HG02840 (cell line): ENCODE measurements around the gene PNPLA1.

Experiments used
- ATAC-seq: cut with Tn5 transposase; IDR thresholded peaks from one replicate; pipeline ENCODE4 v1.9.1; 2021; ENCODE audit warnings: mild to moderate bottlenecking, moderate library complexity, moderate number of reproducible peaks; ENCODE audit not compliant: unreplicated experiment, low FRiP score

The PNPLA1 gene, protein sequence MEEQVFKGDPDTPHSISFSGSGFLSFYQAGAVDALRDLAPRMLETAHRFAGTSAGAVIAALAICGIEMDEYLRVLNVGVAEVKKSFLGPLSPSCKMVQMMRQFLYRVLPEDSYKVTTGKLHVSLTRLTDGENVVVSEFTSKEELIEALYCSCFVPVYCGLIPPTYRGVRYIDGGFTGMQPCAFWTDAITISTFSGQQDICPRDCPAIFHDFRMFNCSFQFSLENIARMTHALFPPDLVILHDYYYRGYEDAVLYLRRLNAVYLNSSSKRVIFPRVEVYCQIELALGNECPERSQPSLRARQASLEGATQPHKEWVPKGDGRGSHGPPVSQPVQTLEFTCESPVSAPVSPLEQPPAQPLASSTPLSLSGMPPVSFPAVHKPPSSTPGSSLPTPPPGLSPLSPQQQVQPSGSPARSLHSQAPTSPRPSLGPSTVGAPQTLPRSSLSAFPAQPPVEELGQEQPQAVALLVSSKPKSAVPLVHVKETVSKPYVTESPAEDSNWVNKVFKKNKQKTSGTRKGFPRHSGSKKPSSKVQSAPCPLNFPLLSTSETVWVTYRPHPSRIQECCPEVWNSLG

DNA sequence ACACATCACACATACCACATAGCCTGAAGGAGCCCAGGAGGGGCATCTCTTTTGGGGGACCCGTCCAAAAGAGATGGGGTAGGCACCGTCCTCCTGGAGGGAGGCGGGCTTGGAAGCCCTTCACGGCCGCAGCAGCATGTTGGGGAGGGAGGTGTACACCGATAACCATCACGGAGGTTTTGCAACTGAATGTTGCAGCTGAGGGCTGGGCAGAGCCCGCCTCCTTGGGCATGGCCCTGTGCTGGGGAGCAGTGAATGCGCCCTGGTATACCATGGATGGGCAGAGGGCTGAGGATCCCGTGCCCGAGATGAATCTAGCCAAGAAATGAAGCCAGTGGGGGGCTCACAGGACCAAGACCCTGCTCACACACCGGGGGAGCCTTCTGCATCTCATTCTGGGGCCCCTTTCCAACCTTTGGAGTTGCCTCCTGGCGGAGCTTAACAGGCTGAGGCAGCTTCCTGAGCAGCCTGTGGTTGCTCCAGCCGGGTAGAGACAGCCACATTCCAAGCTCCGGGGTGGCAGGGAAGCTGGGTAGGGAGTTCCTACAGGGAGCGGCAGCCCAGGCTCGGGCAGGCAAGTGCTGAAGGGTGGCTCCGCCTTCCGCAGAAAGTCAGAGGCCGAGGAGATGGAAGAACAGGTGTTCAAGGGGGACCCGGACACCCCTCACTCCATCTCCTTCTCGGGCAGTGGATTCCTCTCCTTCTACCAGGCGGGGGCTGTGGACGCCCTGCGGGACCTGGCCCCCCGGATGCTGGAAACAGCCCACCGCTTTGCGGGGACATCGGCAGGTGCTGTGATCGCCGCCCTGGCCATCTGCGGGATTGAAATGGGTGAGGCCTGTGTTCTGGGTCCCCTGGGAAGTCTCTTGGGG lies at the start of gene PNPLA1:
PNPLA1 (plus strand) TSS at position 227 of the 872 bp plus-strand sequence; CDS start at position 627, 400 bp downstream.
- no peak for ATAC-seq

DNA sequence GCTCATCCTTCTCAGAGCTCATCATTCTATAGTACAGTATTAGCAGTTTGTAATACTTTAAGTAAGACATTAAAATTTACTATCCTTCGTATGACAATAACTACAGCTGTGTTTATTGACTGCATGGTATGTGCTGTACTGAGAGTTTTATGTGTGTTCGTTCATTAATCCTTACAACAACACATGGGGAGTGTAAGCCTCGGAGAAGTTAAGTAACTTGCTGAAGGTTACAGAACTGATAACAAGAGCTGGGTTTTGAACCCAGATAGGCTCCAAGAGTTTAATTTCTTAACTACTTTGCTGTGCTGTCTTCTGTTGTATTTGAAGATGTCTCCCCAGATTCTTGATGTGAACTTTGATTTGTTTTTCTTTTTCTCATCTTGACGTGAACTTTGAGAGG lies 49.6 kb upstream of the PNPLA1 start:
- no peak for ATAC-seq

DNA sequence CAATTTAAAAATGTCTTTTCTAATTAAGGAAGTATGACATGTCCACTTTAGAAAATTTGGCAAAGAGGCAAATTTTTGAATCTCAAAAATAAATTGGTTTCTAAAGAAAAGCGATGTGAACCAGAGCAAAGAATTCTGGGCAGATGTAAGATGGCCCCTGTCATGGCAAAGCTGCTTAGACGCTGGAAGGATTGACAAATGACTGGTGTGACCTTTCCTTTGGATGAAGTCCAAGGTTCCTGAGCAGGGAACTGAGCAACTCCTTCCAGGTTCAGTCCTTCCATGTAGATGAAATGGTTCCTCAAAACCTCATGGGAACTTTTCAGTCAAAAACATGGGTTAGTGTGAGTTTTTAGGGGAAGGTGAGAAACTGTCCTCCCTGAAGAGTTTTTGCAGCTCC lies 48.2 kb upstream of the PNPLA1 start:
- no peak for ATAC-seq

DNA sequence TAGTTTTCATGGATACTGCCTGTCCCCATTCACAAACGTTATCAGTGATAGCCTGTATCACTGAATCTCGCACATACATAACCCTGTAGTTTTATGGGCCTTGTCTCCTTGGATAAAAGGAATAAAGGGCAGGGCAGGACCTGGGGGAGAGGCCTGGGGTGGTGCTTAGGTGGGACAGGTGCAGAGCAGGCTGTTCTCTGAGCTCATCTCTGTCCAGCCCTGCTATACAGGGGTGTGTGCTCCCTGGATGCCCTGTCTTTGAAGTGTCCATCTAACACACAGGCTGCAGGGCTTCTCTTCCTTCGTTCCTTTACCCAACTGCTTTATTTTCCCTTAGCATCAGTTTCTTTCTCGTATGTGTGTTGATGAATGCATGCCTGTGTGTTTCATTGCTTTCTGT lies 46.9 kb upstream of the PNPLA1 start:
- no peak for ATAC-seq

DNA sequence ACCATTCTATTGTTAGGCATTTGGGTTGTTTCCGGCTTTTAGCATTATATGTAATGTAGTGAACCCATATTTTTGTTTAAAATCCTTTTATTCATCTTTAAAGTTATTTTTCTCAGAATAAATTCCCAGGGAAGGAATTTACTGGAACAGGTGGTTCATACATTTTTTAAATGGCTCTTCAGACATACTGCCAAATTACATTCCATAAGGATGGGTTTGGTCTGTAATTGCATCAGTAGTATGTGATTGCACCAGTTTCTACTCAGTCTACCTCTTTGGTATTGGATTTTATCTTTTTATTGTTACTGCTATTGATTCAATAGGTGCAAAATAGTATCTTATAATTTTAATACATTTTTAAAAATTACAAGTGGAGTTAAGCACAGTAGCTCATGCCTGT lies 46.2 kb upstream of the PNPLA1 start:
- ATAC-seq = no peak

DNA sequence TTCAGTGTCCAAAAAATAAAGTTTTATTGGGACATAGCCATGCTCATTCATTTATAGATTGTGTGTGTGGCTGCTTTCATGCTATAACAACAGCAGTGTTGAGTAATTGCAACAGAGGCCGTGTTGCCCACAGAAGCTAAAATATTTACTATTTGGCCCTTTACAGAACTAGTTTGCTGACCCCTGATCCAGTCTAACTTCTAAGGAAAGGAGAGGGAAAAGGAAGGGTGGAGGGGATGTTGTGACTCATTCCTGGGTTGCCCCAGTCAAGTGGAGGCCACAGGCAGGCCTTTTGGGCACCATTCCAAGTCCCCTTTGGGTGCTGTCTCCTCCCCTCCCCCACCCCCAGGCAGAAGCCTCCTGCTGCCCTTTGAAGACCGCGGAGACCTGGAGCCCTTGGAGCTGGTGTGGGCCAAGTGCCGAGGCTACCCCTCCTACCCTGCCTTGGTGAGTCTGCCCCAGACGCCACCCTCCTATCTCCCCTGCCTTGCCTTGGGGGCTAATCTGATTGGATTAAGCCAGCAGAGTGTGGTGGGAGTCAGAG lies 44.9 kb upstream of the PNPLA1 start:
- no peak for ATAC-seq

DNA sequence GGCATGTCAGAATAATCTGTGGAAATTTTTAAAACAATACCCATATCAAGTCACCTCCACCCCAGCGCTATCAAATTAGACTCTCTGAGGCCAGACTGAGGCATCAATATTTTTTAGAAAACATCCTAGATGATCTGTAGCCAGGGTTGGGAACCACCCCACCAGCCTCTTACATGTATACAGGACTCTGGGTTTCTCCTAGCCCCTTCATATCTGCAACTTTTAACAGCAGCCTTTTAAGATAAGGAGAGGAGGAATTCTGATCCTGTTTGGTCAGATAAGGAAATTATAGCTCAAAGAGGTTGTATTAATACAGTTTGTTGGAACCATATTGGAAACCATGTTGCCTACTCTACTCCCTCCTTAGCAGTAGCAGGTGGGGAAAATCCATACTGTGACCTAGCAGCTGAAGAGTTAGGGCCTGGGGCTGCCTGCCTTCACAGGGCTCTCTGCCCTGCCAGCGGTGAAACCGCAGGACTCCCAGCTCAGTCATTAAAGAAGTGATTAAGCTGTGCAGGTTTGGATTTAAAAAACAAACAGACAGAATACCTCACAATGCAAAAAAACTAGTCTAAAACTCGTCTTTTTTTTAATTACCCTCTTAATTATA lies 43.3 kb upstream of the PNPLA1 start:
- no peak for ATAC-seq

DNA sequence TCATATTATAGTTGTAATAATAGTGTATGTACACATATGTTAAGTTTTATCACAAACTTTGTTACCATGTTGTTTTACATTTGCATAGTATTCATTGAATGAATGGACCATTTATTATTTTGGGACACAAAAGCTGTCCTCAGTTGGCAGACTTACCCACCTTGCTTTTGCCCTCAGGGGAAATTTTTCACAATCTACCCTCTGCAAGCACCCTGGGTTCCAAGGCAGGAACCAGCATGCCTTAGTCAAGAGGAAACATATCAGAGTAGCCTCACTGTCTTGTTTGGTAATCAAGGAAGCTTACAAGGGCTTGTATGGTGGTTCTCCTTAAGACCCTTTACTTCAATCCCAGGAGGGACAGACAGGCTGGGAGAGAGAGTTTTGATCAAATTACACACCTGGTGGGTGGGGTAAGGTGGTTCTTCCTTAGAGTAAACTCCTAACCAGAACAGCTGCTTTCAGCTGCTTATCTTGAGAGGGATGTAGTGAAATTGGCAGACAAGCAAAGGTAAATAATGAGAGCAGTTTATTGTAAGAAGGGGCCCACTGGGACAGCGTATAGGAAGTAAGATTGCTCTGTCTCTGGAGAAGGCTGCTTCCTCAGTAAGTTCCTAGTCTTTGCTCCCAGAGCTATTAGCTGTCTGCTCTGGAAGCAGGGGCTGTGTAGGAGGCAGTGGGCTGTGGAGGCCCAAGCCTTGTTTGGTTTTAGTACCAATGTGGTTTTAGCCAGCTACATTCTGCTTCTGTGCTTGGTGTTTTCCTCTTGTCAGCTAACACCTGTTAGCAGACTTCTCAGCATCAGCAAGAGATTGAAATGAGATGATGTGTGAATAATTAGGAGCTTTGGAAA lies 42.3 kb upstream of the PNPLA1 start:
- ATAC-seq = no peak

DNA sequence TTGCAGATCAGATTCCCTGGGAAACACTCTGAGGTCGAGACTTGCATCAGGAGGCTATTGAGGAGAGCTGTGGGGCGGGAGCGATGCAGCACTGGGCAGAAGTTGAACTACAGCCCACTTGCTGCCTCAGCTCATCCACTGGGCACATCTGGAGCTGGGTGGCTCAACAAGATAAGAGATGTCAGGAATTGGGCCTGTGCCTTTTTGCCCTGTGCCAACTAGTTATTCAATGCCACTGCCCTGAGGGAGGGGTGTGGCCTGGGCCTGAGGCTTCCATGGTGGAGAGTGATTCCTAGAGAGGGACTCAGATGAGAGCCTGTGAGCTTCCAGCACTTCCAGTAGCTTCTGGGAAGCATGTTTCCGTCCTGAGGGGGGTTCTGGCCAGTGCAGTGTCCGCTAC lies 40.6 kb upstream of the PNPLA1 start:
- no peak for ATAC-seq

DNA sequence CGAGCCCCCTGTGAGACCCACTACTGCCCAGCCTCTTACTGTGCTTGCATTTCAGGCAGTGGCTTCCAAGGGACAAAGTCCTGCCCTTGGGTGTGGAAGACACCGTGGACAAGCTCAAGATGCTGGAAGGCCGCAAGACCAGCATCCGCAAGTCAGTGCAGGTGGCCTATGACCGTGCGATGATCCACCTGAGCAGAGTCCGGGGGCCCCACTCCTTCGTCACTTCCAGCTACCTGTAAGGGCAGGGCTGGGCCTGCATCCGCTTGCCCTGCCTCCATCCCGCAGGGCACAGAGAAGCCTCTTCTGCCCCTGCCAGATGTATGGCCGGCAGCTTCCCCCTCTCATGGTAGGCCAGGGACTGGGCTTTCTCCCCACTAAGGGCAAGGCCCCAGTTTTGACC lies 39.5 kb upstream of the PNPLA1 start:
- ATAC-seq = no peak

DNA sequence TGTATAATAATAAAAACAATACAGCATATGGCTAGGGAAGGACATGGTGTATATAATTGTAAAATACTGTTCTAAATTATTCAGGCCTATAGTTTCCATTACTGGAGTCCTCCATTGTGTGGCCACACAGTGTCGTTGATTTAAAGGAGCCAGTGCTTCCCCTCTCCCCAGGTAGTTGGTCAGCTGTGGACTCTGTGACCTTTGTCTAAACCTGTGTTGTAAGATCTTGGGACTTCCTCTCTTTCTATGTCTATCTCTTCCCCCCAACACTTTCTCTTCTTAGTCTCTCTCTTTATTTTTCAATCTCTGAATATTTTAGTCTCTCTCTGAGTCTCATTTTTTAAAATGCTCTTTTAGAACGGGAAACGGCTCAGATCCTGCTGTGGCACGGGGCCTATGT lies 37.7 kb upstream of the PNPLA1 start:
- no peak for ATAC-seq

DNA sequence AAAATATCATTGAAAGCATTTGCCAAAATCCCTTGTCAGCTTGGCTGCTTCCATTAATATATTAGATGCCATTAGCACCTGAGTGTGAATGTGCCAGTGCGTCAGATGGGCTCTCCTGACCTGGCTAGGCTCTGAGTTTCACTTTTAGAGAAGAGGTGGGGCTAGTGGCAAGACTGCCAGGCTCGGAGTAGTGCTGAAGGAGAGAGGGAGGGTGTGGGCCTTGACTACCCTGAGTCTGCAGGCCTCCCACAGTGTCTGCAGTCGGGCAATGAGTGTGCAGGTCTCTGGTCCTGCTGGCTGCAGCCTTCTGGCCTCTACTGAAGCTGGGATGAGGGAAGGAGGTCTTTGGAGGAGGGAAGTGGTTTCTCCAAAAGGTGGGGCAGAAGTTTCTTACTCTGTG lies 34.6 kb upstream of the PNPLA1 start:
- no peak for ATAC-seq

DNA sequence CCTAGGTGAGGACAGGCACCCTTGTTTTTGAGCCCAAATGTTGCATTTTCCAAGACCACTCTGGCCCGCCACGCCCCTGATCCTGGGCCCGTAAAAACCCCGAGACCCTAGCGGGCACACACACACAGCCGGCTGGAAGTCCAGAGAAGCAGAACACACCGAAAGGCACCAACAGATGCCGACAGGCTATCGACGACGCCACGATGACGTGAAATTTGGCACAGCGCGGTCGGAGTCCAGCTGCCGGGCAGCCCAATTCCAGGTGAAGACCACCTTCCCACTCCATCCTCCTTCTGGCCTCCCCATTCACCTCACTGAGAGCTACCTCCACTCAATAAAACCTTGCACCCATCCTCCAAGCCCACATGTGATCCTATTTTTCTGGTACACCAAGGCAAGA lies 34.0 kb upstream of the PNPLA1 start:
- ATAC-seq = no peak

DNA sequence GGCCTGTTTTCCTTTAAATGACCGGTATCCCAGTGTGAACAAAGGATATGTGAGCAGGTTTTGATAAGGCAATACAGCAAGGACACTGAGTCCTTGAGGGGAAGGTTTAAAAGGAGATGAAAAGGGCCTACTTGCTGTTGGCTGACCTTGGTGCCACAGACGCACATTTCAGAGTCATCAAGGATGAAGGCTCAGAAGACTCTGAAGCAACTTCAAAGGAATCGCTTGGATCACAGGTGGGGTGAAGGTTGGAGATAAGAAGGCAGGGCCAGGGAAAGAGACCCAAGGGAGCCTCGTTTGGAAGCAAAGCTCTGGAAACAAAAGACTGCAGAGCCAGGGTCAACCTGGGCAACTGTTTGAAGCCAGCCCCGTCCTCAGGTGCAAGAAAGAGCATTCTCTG lies 30.1 kb upstream of the PNPLA1 start:
- ATAC-seq = no peak

DNA sequence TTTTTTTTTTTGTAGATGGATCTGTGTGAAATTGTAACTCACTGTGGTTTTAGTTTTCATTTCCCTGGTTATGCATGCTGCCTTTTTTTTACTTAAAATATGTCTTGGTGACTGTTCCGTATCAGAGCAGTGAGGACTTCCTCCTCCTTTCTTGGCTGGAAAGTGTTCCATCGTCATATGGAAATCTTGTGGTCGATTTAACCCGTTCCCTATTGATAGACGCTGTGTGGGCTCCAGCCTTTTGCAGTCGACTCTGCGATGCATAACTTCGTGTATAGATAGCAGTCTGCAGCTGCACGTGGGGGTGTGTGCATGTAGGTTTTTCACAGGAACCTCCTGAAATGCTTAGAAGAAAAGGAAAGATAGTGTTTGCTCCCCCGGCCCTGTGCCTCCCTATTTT lies 28.1 kb upstream of the PNPLA1 start:
- peak; percentile 58 for ATAC-seq

DNA sequence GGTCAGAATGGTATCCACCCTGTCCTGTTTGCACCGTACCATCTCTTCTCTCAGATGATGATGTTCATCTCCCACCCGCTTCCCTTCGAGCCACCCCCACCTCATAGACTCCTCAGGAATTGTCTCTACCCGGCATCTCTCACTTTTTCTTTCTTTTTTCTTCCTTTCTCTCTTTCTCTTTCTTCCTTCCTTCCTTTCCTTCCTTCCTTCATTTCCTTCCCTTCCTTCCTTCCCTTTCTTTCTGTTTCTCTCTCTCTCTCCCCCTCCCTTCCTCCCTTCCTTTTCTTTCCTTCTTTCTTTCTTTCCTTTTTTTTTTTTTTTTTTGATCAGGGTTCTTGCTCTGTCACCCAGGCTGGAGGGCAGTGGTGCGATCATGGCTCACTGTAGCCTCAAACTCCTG lies 27.7 kb upstream of the PNPLA1 start:
- no peak for ATAC-seq

DNA sequence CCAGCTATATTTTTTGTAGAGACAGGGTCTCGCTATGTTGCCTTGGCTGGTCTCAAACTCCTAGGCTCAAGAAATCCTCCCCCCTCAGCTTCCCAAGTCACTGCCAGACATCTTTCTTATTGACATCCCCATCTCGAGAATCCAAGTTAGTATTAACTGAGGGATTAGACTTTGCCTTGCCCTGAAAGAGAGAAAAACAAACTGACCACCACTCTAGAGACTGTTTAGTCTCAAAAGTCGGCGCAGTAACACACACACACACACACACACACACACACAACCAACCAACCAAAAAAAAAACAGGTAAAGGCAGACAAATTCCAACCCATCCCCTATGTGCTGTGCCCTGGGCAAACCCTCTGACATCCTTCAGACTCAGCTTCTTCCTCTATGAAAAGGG lies 27.2 kb upstream of the PNPLA1 start:
- ATAC-seq = no peak

DNA sequence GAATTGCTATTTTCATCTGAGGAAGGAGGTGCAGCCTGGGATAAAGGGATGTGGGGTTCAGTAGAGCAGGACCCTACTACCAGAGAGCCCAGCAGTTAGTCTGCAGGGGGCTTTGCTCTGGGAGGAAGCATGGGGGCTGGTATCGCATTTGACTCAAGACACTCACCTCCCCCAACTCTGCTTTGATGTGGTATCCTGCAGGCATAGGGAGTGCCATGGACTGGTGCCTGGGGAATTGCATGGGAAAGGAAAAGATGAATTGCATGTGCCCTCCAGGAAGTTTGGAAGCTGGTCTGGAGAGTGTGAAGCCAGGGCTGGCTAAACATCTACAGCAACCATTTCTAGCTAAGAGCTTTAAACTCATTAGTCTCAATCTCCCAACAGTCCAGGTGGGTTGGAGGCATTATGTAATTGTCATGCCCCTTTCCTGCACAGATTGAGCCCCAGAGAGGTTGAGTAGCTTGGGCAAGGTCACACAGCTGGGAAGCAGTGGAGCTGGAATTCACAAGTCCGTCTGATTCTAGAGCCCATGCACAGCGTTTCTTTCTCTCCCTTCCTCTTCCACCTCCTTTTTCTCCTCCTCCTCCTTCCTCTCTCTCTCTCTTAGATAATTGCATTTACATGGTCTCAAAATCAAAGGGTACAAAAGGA lies 26.2 kb upstream of the PNPLA1 start:
- ATAC-seq = no peak

DNA sequence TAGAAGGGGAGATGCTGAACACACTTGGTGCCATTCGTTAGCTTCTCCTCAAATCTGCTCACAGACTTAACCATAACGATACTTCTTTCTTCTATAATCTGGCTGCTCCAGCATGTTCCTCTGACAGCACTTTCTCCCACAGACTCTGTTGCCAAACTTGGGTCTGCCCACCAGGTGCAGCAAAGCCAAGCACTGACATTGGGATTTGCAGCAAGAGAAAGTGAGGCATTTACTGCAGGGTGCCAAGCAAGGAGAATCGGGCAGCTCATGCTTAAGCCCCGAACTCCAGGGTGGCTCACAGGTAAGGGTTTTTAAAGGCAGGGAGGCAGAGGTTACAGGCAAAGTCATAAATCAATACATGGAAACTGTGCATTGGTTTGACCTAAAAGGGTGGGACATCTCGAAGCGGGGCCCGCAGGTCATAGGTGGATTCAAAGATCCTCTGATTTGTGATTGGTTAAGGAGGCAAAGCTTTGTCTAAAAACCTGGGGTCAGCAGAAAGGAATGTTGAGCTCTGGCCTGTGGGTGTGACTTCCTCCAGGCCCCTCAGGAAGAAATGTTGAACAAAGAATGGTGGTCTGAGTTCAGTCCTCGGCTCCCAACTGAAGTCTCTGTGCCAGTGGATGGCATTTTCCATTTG lies 25.1 kb upstream of the PNPLA1 start:
- no peak for ATAC-seq
